Esophagus squamous epithelium (tissue), 4 donors: Measurements from ENCODE around the gene NLN.

Source experiments
- POLR2A ChIP-seq, 4 donors: fragments of 450-650 bp; IDR thresholded peaks; one replicate each; pipeline ENCODE4 v1.6.1; 2017; ENCODE audit warnings: antibody characterized with exemption in 4 of 4, mild to moderate bottlenecking in 4 of 4, moderate library complexity in 3 of 4
- TF ChIP-seq, protein P1 (sequence below), 6 experiments: fragments of 450-650 bp in 4 of 6; fragments of 200-600 bp in 2 of 6; sonication (generic) in 2 of 6; IDR thresholded peaks; one replicate each; pipeline ENCODE4 v1.5.1; 2016 to 2019; ENCODE audit warnings: antibody characterized with exemption in 6 of 6, mild to moderate bottlenecking in 4 of 6, moderate library complexity in 4 of 6

DNA sequence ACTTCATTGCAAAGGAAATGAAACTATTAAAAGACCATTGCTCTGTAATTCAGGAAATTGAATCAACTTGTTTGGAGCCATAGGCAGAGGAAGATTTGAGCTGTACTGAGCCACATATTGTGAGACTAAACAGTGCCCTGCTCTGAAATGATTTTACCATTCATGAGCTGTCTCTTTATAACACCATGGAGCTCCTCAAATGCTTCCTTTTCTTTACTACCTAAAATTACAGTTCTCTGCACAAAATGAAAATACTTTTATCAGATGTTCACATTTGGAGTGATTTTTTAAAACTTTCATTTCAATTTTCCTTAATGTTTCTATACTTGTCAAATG is 97.9 kb downstream of the NLN start:
- TF ChIP-seq, protein P1, sequence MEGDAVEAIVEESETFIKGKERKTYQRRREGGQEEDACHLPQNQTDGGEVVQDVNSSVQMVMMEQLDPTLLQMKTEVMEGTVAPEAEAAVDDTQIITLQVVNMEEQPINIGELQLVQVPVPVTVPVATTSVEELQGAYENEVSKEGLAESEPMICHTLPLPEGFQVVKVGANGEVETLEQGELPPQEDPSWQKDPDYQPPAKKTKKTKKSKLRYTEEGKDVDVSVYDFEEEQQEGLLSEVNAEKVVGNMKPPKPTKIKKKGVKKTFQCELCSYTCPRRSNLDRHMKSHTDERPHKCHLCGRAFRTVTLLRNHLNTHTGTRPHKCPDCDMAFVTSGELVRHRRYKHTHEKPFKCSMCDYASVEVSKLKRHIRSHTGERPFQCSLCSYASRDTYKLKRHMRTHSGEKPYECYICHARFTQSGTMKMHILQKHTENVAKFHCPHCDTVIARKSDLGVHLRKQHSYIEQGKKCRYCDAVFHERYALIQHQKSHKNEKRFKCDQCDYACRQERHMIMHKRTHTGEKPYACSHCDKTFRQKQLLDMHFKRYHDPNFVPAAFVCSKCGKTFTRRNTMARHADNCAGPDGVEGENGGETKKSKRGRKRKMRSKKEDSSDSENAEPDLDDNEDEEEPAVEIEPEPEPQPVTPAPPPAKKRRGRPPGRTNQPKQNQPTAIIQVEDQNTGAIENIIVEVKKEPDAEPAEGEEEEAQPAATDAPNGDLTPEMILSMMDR (IDR thresholded peaks at IDR 0.05), result no peak
- no peak for TF ChIP-seq POLR2A (IDR thresholded peaks at IDR 0.05)
